Lung (tissue), 12 donors: Measurements from ENCODE around the gene PNO1. TPM values are rescaled to one million over a fixed set of nuclear protein-coding genes. Genes with fewer than 3 reads are reported as not detected.

Experiments
- ATAC-seq: fragments of 200-7000 bp; cut with Tn5 transposase; one replicate; pipeline ENCODE4 v1.9.1; 2020; ENCODE audit warnings: moderate number of reproducible peaks; ENCODE audit not compliant: insufficient read depth, low FRiP score
- DNase-seq, 3 donors: peaks; one replicate each; pipeline ENCODE4 v3.0.0-alpha.2; 2013 to 2017
- H3K27ac ChIP-seq, 2 donors: one replicate each; pipeline ENCODE4 v1.5.1; 2013; ENCODE audit warnings: mild to moderate bottlenecking in 2 of 2, moderate library complexity in 2 of 2, control low read depth in 1 of 2, inconsistent platforms in 1 of 2, low read depth in 1 of 2, low read length in 1 of 2
- H3K27me3 ChIP-seq, 3 donors: one replicate each; pipeline ENCODE4 v1.5.1; 2013; ENCODE audit warnings: low read length in 2 of 3; ENCODE audit not compliant: control insufficient read depth in 3 of 3, insufficient read depth in 3 of 3
- H3K36me3 ChIP-seq, 4 donors: one replicate each; pipeline ENCODE4 v1.5.1; 2013; ENCODE audit warnings: low read length in 4 of 4, mild to moderate bottlenecking in 1 of 4, moderate library complexity in 1 of 4; ENCODE audit not compliant: control insufficient read depth in 4 of 4, insufficient read depth in 4 of 4
- H3K4me1 ChIP-seq, 5 donors: one replicate each; pipeline ENCODE4 v1.5.1; 2013; ENCODE audit warnings: low read length in 5 of 5, mild to moderate bottlenecking in 2 of 5, moderate library complexity in 1 of 5; ENCODE audit not compliant: control insufficient read depth in 5 of 5, insufficient read depth in 5 of 5
- H3K4me3 ChIP-seq: one replicate; pipeline ENCODE4 v1.5.1; 2013; ENCODE audit warnings: mild to moderate bottlenecking, control low read depth, moderate library complexity
- H3K9ac ChIP-seq, 2 donors: one replicate each; pipeline ENCODE4 v1.5.1; 2013; ENCODE audit warnings: low read length in 2 of 2, control low read depth in 1 of 2; ENCODE audit not compliant: insufficient read depth in 1 of 2
- H3K9me3 ChIP-seq, 4 donors: one replicate each; pipeline ENCODE4 v1.5.1; 2013; ENCODE audit warnings: low read length in 3 of 4, mild to moderate bottlenecking in 1 of 4, moderate library complexity in 1 of 4; ENCODE audit not compliant: control insufficient read depth in 4 of 4, insufficient read depth in 3 of 4
- WGBS, 2 donors: extraction: QIAGEN DNeasy Blood & Tissue Kit; methylation state at CpG; one replicate each; pipeline ENCODE4 v1.1.7; 2013; 5-methylcytosine and 5-hydroxymethylcytosine counted together
- polyA plus RNA-seq, 2 donors: library from polyadenylated mRNA; stranded (reverse); fragments of 200-250 nt; gene quantifications; one replicate each; pipeline ENCODE4 v1.2.1, GENCODE V29; 2013
- total RNA-seq, 2 donors: library from RNA; depleted of rRNA in 1 of 2; stranded (reverse); fragments of >200 nt in 1 of 2; gene quantifications; one replicate each; pipeline ENCODE4 v1.2.1, GENCODE V29; 2014 to 2021
- TF ChIP-seq, protein P1 (sequence below): IDR thresholded peaks from 2 replicates; pipeline ENCODE4 v1.5.1; 2012; ENCODE audit warnings: mild to moderate bottlenecking; ENCODE audit errors: control extremely low read depth, extremely low read depth
- donor health status: control.
- donor health status: control.
- donor health status: Bipolar disorder and iron deficiency.
- donor health status: healthy.
- donor health status: DM: yes; HTN: yes; CAD: no.

The PNO1 gene
- total and polyA plus RNA-seq, 4 donors: 7.8 to 19.4 (median 10.8) TPM

DNA sequence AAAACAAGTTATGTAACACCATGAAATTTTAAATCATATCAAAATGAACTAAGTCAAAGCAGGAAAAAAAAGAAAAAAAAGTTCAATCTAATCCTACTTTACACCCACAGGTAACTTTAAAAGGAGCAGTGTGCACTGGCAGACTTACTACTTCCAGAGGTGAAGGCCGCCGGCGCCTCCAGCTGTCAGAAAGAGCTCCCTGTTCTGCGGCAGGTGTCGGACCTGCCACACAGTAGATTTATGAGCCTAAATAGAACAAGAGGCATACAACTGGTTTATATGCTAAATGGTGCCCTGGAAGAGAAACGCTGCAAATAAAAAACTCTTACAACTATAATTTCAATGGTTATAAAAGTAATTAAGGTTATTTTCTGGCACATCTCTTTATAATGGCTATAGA is 23.1 kb upstream of the PNO1 start:
- H3K9ac ChIP-seq: no peak overlapping the region
- no peak overlapping the region for H3K27ac ChIP-seq
- DNase-seq (no peak), ATAC-seq (no peak)
- no peaks in the 10 kb centered on the region for H3K27me3 ChIP-seq
- no peak overlapping the region for H3K4me3 ChIP-seq
- TF ChIP-seq, protein P1, sequence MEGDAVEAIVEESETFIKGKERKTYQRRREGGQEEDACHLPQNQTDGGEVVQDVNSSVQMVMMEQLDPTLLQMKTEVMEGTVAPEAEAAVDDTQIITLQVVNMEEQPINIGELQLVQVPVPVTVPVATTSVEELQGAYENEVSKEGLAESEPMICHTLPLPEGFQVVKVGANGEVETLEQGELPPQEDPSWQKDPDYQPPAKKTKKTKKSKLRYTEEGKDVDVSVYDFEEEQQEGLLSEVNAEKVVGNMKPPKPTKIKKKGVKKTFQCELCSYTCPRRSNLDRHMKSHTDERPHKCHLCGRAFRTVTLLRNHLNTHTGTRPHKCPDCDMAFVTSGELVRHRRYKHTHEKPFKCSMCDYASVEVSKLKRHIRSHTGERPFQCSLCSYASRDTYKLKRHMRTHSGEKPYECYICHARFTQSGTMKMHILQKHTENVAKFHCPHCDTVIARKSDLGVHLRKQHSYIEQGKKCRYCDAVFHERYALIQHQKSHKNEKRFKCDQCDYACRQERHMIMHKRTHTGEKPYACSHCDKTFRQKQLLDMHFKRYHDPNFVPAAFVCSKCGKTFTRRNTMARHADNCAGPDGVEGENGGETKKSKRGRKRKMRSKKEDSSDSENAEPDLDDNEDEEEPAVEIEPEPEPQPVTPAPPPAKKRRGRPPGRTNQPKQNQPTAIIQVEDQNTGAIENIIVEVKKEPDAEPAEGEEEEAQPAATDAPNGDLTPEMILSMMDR: no peak
- peaks cover 4 to 10% (median 10%) of the 10 kb centered on the region in 4 donors for H3K36me3 ChIP-seq
- 87 to 93% methylated on average over 6 of the region's 6 CpGs for WGBS, 2 donors
- H3K9me3 ChIP-seq: no peaks in the 10 kb centered on the region
- H3K4me1 ChIP-seq: no peaks in the 10 kb centered on the region

DNA sequence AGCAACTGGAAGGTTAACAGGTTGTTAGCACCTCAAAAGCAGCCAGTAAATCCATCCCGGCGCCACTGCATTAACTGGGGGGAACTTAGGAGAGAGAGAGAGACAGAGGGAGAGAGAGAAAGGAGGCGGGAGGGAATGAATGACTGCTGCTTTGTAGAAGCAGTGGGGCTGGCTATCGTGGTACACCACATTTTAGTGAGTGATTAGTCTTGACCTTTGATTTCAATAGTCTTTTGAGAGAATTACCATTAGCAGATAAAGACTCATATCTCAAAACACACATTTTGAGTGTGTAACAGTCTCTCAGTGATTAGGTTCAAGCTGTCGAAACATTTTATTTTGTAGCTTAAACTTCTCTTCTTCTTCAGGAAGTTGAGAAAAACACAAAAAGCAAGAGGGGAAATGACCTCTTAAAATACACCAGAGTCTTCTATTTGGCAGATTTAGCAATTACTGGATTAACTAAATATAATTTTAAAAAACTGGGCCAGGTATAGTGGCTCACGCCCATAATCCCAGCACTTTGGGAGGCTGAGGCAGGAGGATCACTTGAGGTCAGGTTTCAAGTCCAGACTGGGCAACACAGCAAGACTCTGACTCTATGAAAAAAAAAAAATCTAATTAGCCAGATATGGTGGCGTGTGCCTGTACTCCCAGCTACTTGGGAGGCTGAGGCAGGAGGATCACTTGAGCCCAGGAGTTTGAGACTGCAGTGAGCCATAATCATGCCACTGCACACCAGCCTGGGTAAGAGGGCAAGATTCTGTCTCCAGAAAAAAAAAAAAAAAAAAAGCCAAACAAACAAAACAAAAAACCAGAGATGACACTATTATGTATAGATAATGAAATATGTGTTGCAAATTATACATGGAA is 22.0 kb upstream of the PNO1 start:
- Histone ChIP-seq H3K9ac (no peak overlapping the region), H3K9me3 (no peaks in the 10 kb centered on the region), H3K4me1 (no peaks in the 10 kb centered on the region), H3K27me3 (no peaks in the 10 kb centered on the region), H3K4me3 (no peak overlapping the region), H3K36me3 (peaks cover 4 to 10% (median 10%) of the 10 kb centered on the region in 4 donors), H3K27ac (no peak overlapping the region)
- WGBS, 2 donors: 37 to 63% methylated on average over 7 of the region's 7 CpGs
- TF ChIP-seq, protein P1: no peak
- DNase-seq: no peak
- no peak for ATAC-seq

DNA sequence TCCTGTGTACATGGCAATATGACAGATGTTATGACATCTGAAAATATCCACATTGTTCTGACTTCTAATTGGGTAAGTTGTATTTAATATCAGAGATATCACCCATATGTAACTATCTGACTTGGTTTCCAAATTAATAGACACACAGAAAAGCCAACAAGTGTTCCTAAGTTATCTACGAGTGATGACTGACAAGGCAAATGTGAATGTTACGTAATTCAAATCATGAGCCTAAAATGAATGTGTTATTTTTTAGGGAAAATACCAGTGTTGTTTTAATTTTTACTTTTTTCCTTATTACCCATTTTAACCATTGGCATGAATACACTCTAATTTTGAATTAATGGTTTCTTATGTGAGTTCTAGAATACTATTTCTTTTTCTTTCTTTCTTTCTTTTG is 15.8 kb upstream of the PNO1 start:
- H3K9me3 ChIP-seq: no peaks in the 10 kb centered on the region
- H3K9ac ChIP-seq: no peak overlapping the region
- DNase-seq (no peak), ATAC-seq (no peak)
- TF ChIP-seq, protein P1: no peak
- no peak overlapping the region for H3K4me3 ChIP-seq
- peaks cover 0 to 9% (median 4%) of the 10 kb centered on the region in 4 donors for H3K36me3 ChIP-seq
- WGBS, 2 donors: 89 to 92% methylated on average over 2 of the region's 2 CpGs
- no peaks in the 10 kb centered on the region for H3K4me1 ChIP-seq
- no peaks in the 10 kb centered on the region for H3K27me3 ChIP-seq
- no peak overlapping the region for H3K27ac ChIP-seq
